ENCODE data around the gene VPS41. TPM values are rescaled to one million over a fixed set of nuclear protein-coding genes. Genes with fewer than 3 reads are reported as not detected.

VPS41 gene
- total and polyA plus RNA-seq, 10 of the 15 experiments (the other 5 are each of a cell fraction or from before 2014, with no cell fraction given), result 15.3 to 63.2 (median 47.0) TPM

DNA sequence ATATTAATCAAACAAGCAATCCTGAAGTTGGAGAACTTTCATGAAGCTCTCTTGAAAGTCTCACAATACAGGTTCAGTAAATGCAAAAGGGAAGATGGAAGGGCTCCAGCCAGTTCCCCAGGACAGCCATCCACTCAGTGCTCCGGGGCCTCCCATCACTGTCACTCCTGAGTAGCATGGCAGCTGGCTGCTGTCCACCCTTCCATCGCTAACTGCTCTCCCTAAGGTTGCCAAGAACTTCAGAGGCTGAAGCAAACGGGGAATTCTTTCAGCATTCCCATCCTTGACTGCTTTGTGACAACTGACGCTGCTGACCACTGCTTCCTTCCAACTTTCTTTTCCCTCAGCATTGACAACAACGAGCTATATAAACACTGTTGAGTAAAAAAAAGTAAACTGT lies 69.1 kb downstream of the VPS41 start:
- POLR2A ChIA-PET, result no interaction called here
- Histone ChIP-seq H3K79me2 (ENCODE audit: control insufficient read depth, insufficient read depth, low read length) (no peaks in the 10 kb centered on the region), H3K4me3 (no peak overlapping the region), H3K4me2 (ENCODE audit: control insufficient read depth, insufficient read depth) (no peak overlapping the region), H3K27ac (ENCODE audit: control insufficient read depth, insufficient read depth) (no peak overlapping the region), H2AFZ (ENCODE audit: control insufficient read depth, low read depth, low read length) (no peak overlapping the region), H4K20me1 (ENCODE audit: control insufficient read depth, insufficient read depth) (no peaks in the 10 kb centered on the region; the same call in 1 of the 2 replicates), H3K36me3 (ENCODE audit: control insufficient read depth in 2 of 2, insufficient read depth in 2 of 2, low read length in 1 of 2) (no peaks in the 10 kb centered on the region; a peak in 1 of 4 replicates), H3K9ac (ENCODE audit: control insufficient read depth, insufficient read depth, low read length) (no peak overlapping the region), H3K4me1 (ENCODE audit: control insufficient read depth, insufficient read depth, low read length) (peaks cover 3% of the 10 kb centered on the region; the same call in 1 of the 2 replicates), H3K9me3 (replicated peaks; ENCODE audit: control insufficient read depth, insufficient read depth, low read length) (peaks cover 4% of the 10 kb centered on the region; the same call in 1 of the 3 replicates), H3K27me3 (replicated peaks in 1 of 2; ENCODE audit: control insufficient read depth in 2 of 2, insufficient read depth in 2 of 2, low read length in 1 of 2) (no peaks in the 10 kb centered on the region)
- FAIRE-seq (no peak), DNase-seq (ENCODE audit: low read depth, low spot score) (no peak), ATAC-seq (no peak)
- RAD21 ChIA-PET (ENCODE audit: unreplicated experiment), result no interaction called here
- in situ Hi-C loops (cut with MboI) (no loop called here), intact Hi-C loops (cut with micrococcal nuclease; ENCODE audit: unreplicated experiment) (no loop called here)
- SMC1A ChIA-PET (ENCODE audit: uncharacterized antibody, unreplicated experiment), result interaction anchor here (0.9 kb wide), 1 partner anchor 9 kb away, joined by 3 read pairs; no protein-coding TSS in a partner anchor
- TF ChIP-seq BCL11A (IDR thresholded peaks at IDR 0.05; ENCODE audit: low read depth, low read length), result no peak
- CTCF ChIA-PET, result interaction anchor here (1.2 kb wide), 1 partner anchor 14 kb away, joined by 4 read pairs; no protein-coding TSS in a partner anchor
- no TSS peak for BruUV-seq (replicated peaks)
- WGBS (ENCODE audit: insufficient coverage, insufficient replicate concordance, low lambda C conversion rate, missing lambda C conversion rate), result 89% methylated on average over 5 of the region's 5 CpGs

GRCh38 chr7:38838725-38839385 lies 70.1 kb downstream of the VPS41 start:
- no peak for FAIRE-seq
- CTCF ChIA-PET, result interaction anchor here (1.2 to 1.6 kb wide), 2 partner anchors 9 to 13 kb away, joined by 4 read pairs; no protein-coding TSS in a partner anchor

More at GRCh38 chr7:38838725-38839385, 70.1 kb downstream of the VPS41 start:
- Histone ChIP-seq H3K27me3 (replicated peaks in 1 of 2; ENCODE audit: control insufficient read depth in 2 of 2, insufficient read depth in 2 of 2, low read length in 1 of 2) (no peaks in the 10 kb centered on the region), H3K27ac (ENCODE audit: control insufficient read depth, insufficient read depth) (no peak overlapping the region), H3K79me2 (ENCODE audit: control insufficient read depth, insufficient read depth, low read length) (no peaks in the 10 kb centered on the region), H3K4me1 (ENCODE audit: control insufficient read depth, insufficient read depth, low read length) (peaks cover 3% of the 10 kb centered on the region; the same call in 1 of the 2 replicates), H3K9ac (ENCODE audit: control insufficient read depth, insufficient read depth, low read length) (no peak overlapping the region), H3K4me3 (no peak overlapping the region), H3K36me3 (ENCODE audit: control insufficient read depth in 2 of 2, insufficient read depth in 2 of 2, low read length in 1 of 2) (no peaks in the 10 kb centered on the region; a peak in 1 of 4 replicates), H3K9me3 (replicated peaks; ENCODE audit: control insufficient read depth, insufficient read depth, low read length) (peaks cover 4% of the 10 kb centered on the region; the same call in 1 of the 3 replicates), H2AFZ (ENCODE audit: control insufficient read depth, low read depth, low read length) (no peak overlapping the region), H3K4me2 (ENCODE audit: control insufficient read depth, insufficient read depth) (no peak overlapping the region), H4K20me1 (ENCODE audit: control insufficient read depth, insufficient read depth) (no peaks in the 10 kb centered on the region)
- 97% methylated on average over 6 of the region's 6 CpGs for WGBS (ENCODE audit: insufficient coverage, insufficient replicate concordance, low lambda C conversion rate, missing lambda C conversion rate)
- POLR2A ChIA-PET, result no interaction called here
- in situ Hi-C loops (cut with MboI), result no loop called here
- DNase-seq (ENCODE audit: low read depth, low spot score), result no peak
- RAD21 ChIA-PET (ENCODE audit: unreplicated experiment), result no interaction called here
- TF ChIP-seq RELB (IDR thresholded peaks at IDR 0.05; ENCODE audit: low read depth), result no peak
- TF ChIP-seq TARDBP (IDR thresholded peaks at IDR 0.05; ENCODE audit: borderline replicate concordance), result no peak
- no peak for TF ChIP-seq SPI1 (IDR thresholded peaks at IDR 0.05; ENCODE audit: borderline replicate concordance, insufficient read depth, low read depth, low read length)
- no peak for ATAC-seq
- BruUV-seq (replicated peaks), result no TSS peak
- SMC1A ChIA-PET (ENCODE audit: uncharacterized antibody, unreplicated experiment), result interaction anchor here (0.9 to 1.4 kb wide), 3 partner anchors 8 to 14 kb away, joined by 3 to 5 read pairs (median 3); no protein-coding TSS in a partner anchor
- intact Hi-C loops (cut with micrococcal nuclease; ENCODE audit: unreplicated experiment), result no loop called here
